HepG2 (cell line): Measurements from ENCODE around the gene GPBP1. TPM values are rescaled to one million over a fixed set of nuclear protein-coding genes. Genes with fewer than 3 reads are reported as not detected.

Experiments used
- AGO1 ChIP-seq: fragments of 200-400 bp; formaldehyde crosslinking; IDR thresholded peaks from 2 replicates; pipeline ENCODE4 v1.6.1; 2017; ENCODE audit warnings: mild to moderate bottlenecking, low read depth, low read length, moderate library complexity; ENCODE audit not compliant: poor library complexity, severe bottlenecking
- ARID3A ChIP-seq: IDR thresholded peaks from 2 replicates; pipeline ENCODE4 v1.6.1; 2012; ENCODE audit warnings: low read depth, low read length, improper control_type of control experiment
- CBX2 ChIP-seq, 2 experiments: fragments of 200-600 bp in 1 of 2; sonication (generic); formaldehyde crosslinking in 1 of 2; IDR thresholded peaks; 2 replicates each; pipeline versions ENCODE4 v1.7.0 to v1.8.1; 2018 to 2022; ENCODE audit warnings: low read depth in 2 of 2, low read length in 1 of 2, mild to moderate bottlenecking in 1 of 2, missing genetic modification reagents in 1 of 2
- CREB3 ChIP-seq: sonication (generic); formaldehyde crosslinking; IDR thresholded peaks from 2 replicates; pipeline ENCODE4 v1.5.0; 2020; ENCODE audit warnings: missing genetic modification reagents
- GMEB2 ChIP-seq: IDR thresholded peaks from 2 replicates; pipeline ENCODE4 v1.6.1; 2016; ENCODE audit warnings: missing biosample characterization, missing genetic modification reagents, low read depth
- RBFOX2 ChIP-seq: fragments of 200-400 bp; formaldehyde crosslinking; IDR thresholded peaks from 2 replicates; pipeline ENCODE4 v1.6.1; 2017; ENCODE audit warnings: low read depth, mild to moderate bottlenecking, low read length
- SALL1 ChIP-seq: sonication (generic); formaldehyde crosslinking; IDR thresholded peaks from 2 replicates; pipeline ENCODE4 v1.8.0; 2022; ENCODE audit warnings: mild to moderate bottlenecking, missing genetic modification reagents
- TBX2 ChIP-seq: sonication (generic); formaldehyde crosslinking; IDR thresholded peaks from 2 replicates; pipeline ENCODE4 v1.5.0; 2020; ENCODE audit warnings: missing genetic modification reagents, mild to moderate bottlenecking, borderline replicate concordance
- TFDP1 ChIP-seq: IDR thresholded peaks from 2 replicates; pipeline ENCODE4 v1.6.1; 2016; ENCODE audit warnings: missing compliant biosample characterization, missing genetic modification reagents, borderline replicate concordance
- ZBTB7A ChIP-seq: sonication (generic); formaldehyde crosslinking; IDR thresholded peaks from 2 replicates; pipeline ENCODE4 v1.8.0; 2022; ENCODE audit warnings: mild to moderate bottlenecking, missing genetic modification reagents
- ZNF142 ChIP-seq: sonication (generic); formaldehyde crosslinking; IDR thresholded peaks from 2 replicates; pipeline ENCODE4 v1.4.0; 2020; ENCODE audit warnings: missing genetic modification reagents
- ZNF205 ChIP-seq: IDR thresholded peaks from 2 replicates; pipeline ENCODE4 v1.6.1; 2018; ENCODE audit warnings: missing biosample characterization, missing genetic modification reagents
- ZNF430 ChIP-seq: sonication (generic); formaldehyde crosslinking; IDR thresholded peaks from 2 replicates; pipeline ENCODE4 v1.9.0; 2021; ENCODE audit warnings: mild to moderate bottlenecking, missing genetic modification reagents
- ZNF572 ChIP-seq: sonication (generic); formaldehyde crosslinking; IDR thresholded peaks from 2 replicates; pipeline ENCODE4 v1.5.1; 2020; ENCODE audit warnings: mild to moderate bottlenecking, missing genetic modification reagents
- ZNF678 ChIP-seq: sonication (generic); formaldehyde crosslinking; IDR thresholded peaks from 2 replicates; pipeline ENCODE4 v1.4.0; 2020; ENCODE audit warnings: mild to moderate bottlenecking, missing genetic modification reagents
- ZNF784 ChIP-seq: sonication (generic); formaldehyde crosslinking; IDR thresholded peaks from 2 replicates; pipeline ENCODE4 v1.5.1; 2020; ENCODE audit warnings: missing genetic modification reagents, mild to moderate bottlenecking, borderline replicate concordance
- polyA plus RNA-seq, 8 experiments: library from polyadenylated mRNA; depleted of rRNA in 3 of 8; stranded (reverse) in 7 of 8; unstranded in 1 of 8; fragments of >200 nt; fragmentation: Illumina TruSeq in 4 of 8; extraction: Trizol in 4 of 8; gene quantifications; 2 replicates each; pipeline versions ENCODE4 v1.2.1 to v1.2.3, GENCODE V29; 2011 to 2016; ENCODE audit warnings: low read depth in 4 of 8, missing spikeins in 1 of 8, mixed read lengths in 1 of 8; ENCODE audit not compliant: insufficient read depth in 1 of 8
- total RNA-seq, 5 experiments: library from RNA; depleted of rRNA; stranded (reverse); fragments of >200 nt; fragmentation: Illumina TruSeq; extraction: Trizol; gene quantifications; 2 replicates each; pipeline ENCODE4 v1.2.3, GENCODE V29; 2016; ENCODE audit warnings: low read depth in 1 of 5

The GPBP1 gene
- total and polyA plus RNA-seq, 2 of the 13 experiments (the other 11 are each of a cell fraction or from before 2014, with no cell fraction given), result 27.1 to 72.2 TPM

- TF ChIP-seq ARID3A, result 0 out of 2 replicates have a peak, but pooled peaks have one; percentile 15
- peak; percentile 94; the same call in 1 of the 2 replicates for TF ChIP-seq ZNF572
- peak; percentile 34; the same call in 1 of the 2 replicates for TF ChIP-seq SALL1 (CRISPR knock-in tag)
- no peak for TF ChIP-seq CREB3
- no peak for TF ChIP-seq ZNF205 (CRISPR knock-in tag)
- TF ChIP-seq TFDP1 (CRISPR knock-in tag), result no peak
- no peak for TF ChIP-seq GMEB2 (CRISPR knock-in tag)
- no peak for TF ChIP-seq ZBTB7A (CRISPR knock-in tag)
- no peak for TF ChIP-seq ZNF142
- no peak for TF ChIP-seq ZNF678
- TF ChIP-seq TBX2 (CRISPR knock-in tag), result no peak
- no peak for TF ChIP-seq ZNF430 (CRISPR knock-in tag)
- TF ChIP-seq ZNF784 (CRISPR knock-in tag), result no peak
- TF ChIP-seq RBFOX2, result peak; percentile 63
- no peak for TF ChIP-seq CBX2 (IDR thresholded peaks at IDR 0.05; ENCODE audit: low read depth, low read length)
- no peak for TF ChIP-seq CBX2 (CRISPR knock-in tag; IDR thresholded peaks at IDR 0.05; ENCODE audit: low read depth)
- TF ChIP-seq AGO1, result peak; percentile 28
Observed at GRCh38 chr5:57174128-57174889, 450 bp downstream of the GPBP1 start (continued).
